ENCODE measurements around the gene TFCP2L1. TPM values are rescaled to one million over a fixed set of nuclear protein-coding genes. Genes with fewer than 3 reads are reported as not detected.
"Not testable (repeated sequence)": the region's sequence is repeated elsewhere in the genome, so short reads cannot be mapped to it uniquely, and the experiment has no call there.

Gene TFCP2L1
- total RNA-seq, 1 donor from 2014 or later = 0.86 TPM

DNA sequence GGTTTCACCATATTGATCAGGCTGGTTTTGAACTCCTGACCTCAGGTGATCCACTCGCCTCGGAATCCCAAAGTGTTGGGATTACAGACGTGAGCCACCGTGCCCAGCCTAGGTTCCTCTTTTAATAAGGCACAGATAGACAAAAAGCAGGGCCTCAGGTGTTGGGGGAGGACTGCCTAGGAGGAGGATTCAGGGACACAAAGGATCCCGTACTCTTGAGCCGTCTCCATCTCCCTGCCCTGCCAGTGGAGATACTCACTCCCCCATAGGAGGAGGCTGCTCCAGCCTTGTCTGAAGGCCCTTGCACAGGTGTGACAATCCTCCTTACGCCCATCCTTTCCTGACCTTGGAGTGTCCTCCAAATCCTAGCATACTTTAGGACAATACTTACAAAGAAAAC is 32.0 kb upstream of the TFCP2L1 start:
- H3K4me3 Mint-ChIP-seq (ENCODE audit: low read depth) = no peak overlapping the region
- no peaks in the 10 kb centered on the region for H3K27me3 Mint-ChIP-seq
- no peak overlapping the region for H3K27ac Mint-ChIP-seq
- TF ChIP-seq CTCF (IDR thresholded peaks at IDR 0.05; ENCODE audit: unreplicated experiment) = no peak
- peaks cover 12% of the 10 kb centered on the region for H3K4me1 Mint-ChIP-seq (ENCODE audit: low read depth)
- no peak for DNase-seq (ENCODE audit: low spot score, unreplicated experiment)
- no peaks in the 10 kb centered on the region for H3K9me3 Mint-ChIP-seq (ENCODE audit: low read depth)
- H3K36me3 Mint-ChIP-seq (ENCODE audit: insufficient read depth) = no peaks in the 10 kb centered on the region

GRCh38 chr2:121313701-121314100 is 28.7 kb upstream of the TFCP2L1 start:
- not testable (repeated sequence) for H3K4me3 Mint-ChIP-seq (ENCODE audit: low read depth); H3K9me3 Mint-ChIP-seq (ENCODE audit: low read depth); H3K27ac Mint-ChIP-seq; H3K27me3 Mint-ChIP-seq; DNase-seq (ENCODE audit: low spot score, unreplicated experiment); H3K36me3 Mint-ChIP-seq (ENCODE audit: insufficient read depth); H3K4me1 Mint-ChIP-seq (ENCODE audit: low read depth)

- H3K4me1 Mint-ChIP-seq (ENCODE audit: low read depth) = no peaks in the 10 kb centered on the region
- peaks cover 12% of the 10 kb centered on the region for H3K27me3 Mint-ChIP-seq
- H3K27ac Mint-ChIP-seq = no peak overlapping the region
- no peak overlapping the region for H3K4me3 Mint-ChIP-seq (ENCODE audit: low read depth)
- H3K36me3 Mint-ChIP-seq (ENCODE audit: insufficient read depth) = no peaks in the 10 kb centered on the region
- TF ChIP-seq CTCF (IDR thresholded peaks at IDR 0.05; ENCODE audit: unreplicated experiment) = no peak
- no peak for DNase-seq (ENCODE audit: low spot score, unreplicated experiment)
- no peaks in the 10 kb centered on the region for H3K9me3 Mint-ChIP-seq (ENCODE audit: low read depth)
These were observed 24.8 kb upstream of the TFCP2L1 start for GRCh38 chr2:121309801-121310200.

GRCh38 chr2:121309323-121309722 is 24.3 kb upstream of the TFCP2L1 start:
- H3K36me3 Mint-ChIP-seq (ENCODE audit: insufficient read depth) = no peaks in the 10 kb centered on the region
- no peak for DNase-seq (ENCODE audit: low spot score, unreplicated experiment)
- peaks cover 12% of the 10 kb centered on the region for H3K27me3 Mint-ChIP-seq
- H3K9me3 Mint-ChIP-seq (ENCODE audit: low read depth) = no peaks in the 10 kb centered on the region
- H3K27ac Mint-ChIP-seq = no peak overlapping the region
- TF ChIP-seq CTCF (IDR thresholded peaks at IDR 0.05; ENCODE audit: unreplicated experiment) = no peak
- H3K4me3 Mint-ChIP-seq (ENCODE audit: low read depth) = no peak overlapping the region
- no peaks in the 10 kb centered on the region for H3K4me1 Mint-ChIP-seq (ENCODE audit: low read depth)

DNA sequence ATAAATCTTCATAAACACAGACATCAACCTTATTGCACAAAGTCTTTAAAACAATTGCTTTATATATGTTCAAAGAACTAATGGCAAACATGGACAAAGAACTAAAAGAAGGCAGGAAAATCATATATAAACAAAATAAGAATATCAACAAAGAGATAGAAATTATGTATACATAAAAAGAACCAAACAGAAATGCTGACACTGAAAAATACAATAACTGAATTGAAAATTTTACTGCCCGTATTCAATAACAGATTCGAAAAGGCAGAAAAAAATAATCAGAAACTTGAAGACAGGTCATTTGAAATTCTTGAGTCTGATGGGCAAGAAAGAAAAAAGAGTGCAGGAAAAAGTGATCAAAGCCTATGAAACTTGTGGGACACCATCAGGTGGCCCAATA is 22.0 kb upstream of the TFCP2L1 start:
- no peak overlapping the region for H3K4me3 Mint-ChIP-seq (ENCODE audit: low read depth)
- H3K9me3 Mint-ChIP-seq (ENCODE audit: low read depth) = no peaks in the 10 kb centered on the region
- H3K36me3 Mint-ChIP-seq (ENCODE audit: insufficient read depth) = no peaks in the 10 kb centered on the region
- no peak for TF ChIP-seq CTCF (IDR thresholded peaks at IDR 0.05; ENCODE audit: unreplicated experiment)
- peaks cover 14% of the 10 kb centered on the region for H3K27me3 Mint-ChIP-seq
- DNase-seq (ENCODE audit: low spot score, unreplicated experiment) = no peak
- no peaks in the 10 kb centered on the region for H3K4me1 Mint-ChIP-seq (ENCODE audit: low read depth)
- no peak overlapping the region for H3K27ac Mint-ChIP-seq

- no peaks in the 10 kb centered on the region for H3K9me3 Mint-ChIP-seq (ENCODE audit: low read depth)
- H3K36me3 Mint-ChIP-seq (ENCODE audit: insufficient read depth) = no peaks in the 10 kb centered on the region
- H3K27me3 Mint-ChIP-seq = peaks cover 14% of the 10 kb centered on the region
- no peak overlapping the region for H3K4me3 Mint-ChIP-seq (ENCODE audit: low read depth)
- TF ChIP-seq CTCF (IDR thresholded peaks at IDR 0.05; ENCODE audit: unreplicated experiment) = no peak
- H3K27ac Mint-ChIP-seq = no peak overlapping the region
- DNase-seq (ENCODE audit: low spot score, unreplicated experiment) = no peak
- no peaks in the 10 kb centered on the region for H3K4me1 Mint-ChIP-seq (ENCODE audit: low read depth)
These were observed 19.9 kb upstream of the TFCP2L1 start for GRCh38 chr2:121304941-121305340.

Data from progenitor cell of endocrine pancreas (in vitro differentiated cells).